Liver (tissue), 3 donors: ENCODE results near the gene RASSF10.

Source experiments
- EGR1 ChIP-seq, 2 donors: IDR thresholded peaks; 2 replicates each; pipeline ENCODE4 v1.6.1; 2016 to 2018; ENCODE audit warnings: antibody characterized with exemption in 2 of 2, low read depth in 2 of 2
- FOXA1 ChIP-seq: IDR thresholded peaks from 2 replicates; pipeline ENCODE4 v1.6.1; 2016; ENCODE audit warnings: antibody characterized with exemption
- GABPA ChIP-seq, 2 donors: IDR thresholded peaks in 1 of 2; conservative IDR thresholded peaks in 1 of 2; 2 replicates each; pipeline ENCODE4 v1.6.1; 2016; ENCODE audit warnings: antibody characterized with exemption in 2 of 2, mild to moderate bottlenecking in 1 of 2, moderate library complexity in 1 of 2
- JUND ChIP-seq, 2 donors: IDR thresholded peaks; 2 replicates each; pipeline ENCODE4 v1.6.1; 2016; ENCODE audit warnings: antibody characterized with exemption in 2 of 2
- RAD21 ChIP-seq, 2 donors: IDR thresholded peaks; 2 replicates each; pipeline ENCODE4 v1.6.1; 2016; ENCODE audit warnings: antibody characterized with exemption in 2 of 2, mild to moderate bottlenecking in 2 of 2
- RXRA ChIP-seq, 2 donors: IDR thresholded peaks; 2 replicates each; pipeline ENCODE4 v1.6.1; 2017 to 2018; ENCODE audit warnings: antibody characterized with exemption in 2 of 2, mild to moderate bottlenecking in 1 of 2
- SP1 ChIP-seq: IDR thresholded peaks from 2 replicates; pipeline ENCODE4 v1.6.1; 2018; ENCODE audit warnings: antibody characterized with exemption, mild to moderate bottlenecking
- TAF1 ChIP-seq: conservative IDR thresholded peaks from 2 replicates; pipeline ENCODE4 v1.6.1; 2016; ENCODE audit warnings: antibody characterized with exemption, mild to moderate bottlenecking
- YY1 ChIP-seq: IDR thresholded peaks from 2 replicates; pipeline ENCODE4 v1.6.1; 2016; ENCODE audit warnings: antibody characterized with exemption, mild to moderate bottlenecking
- TF ChIP-seq, protein P1 (sequence below): fragments of 150-350 bp; IDR thresholded peaks from 2 replicates; pipeline ENCODE4 v1.5.1; 2017; ENCODE audit warnings: improper control_type of control experiment, low read depth, low read length; ENCODE audit not compliant: missing input control
- TF ChIP-seq, protein P2 (sequence below): IDR thresholded peaks from 2 replicates; pipeline ENCODE4 v1.6.1; 2016; ENCODE audit warnings: antibody characterized with exemption
- TF ChIP-seq, protein P3 (sequence below): IDR thresholded peaks from 2 replicates; pipeline ENCODE4 v1.6.1; 2016; ENCODE audit warnings: antibody characterized with exemption
- TF ChIP-seq, protein P4 (sequence below): IDR thresholded peaks from 2 replicates; pipeline ENCODE4 v1.6.1; 2016; ENCODE audit warnings: antibody characterized with exemption, mild to moderate bottlenecking
- TF ChIP-seq, protein P5 (sequence below): IDR thresholded peaks from 2 replicates; pipeline ENCODE4 v1.6.1; 2016; ENCODE audit warnings: antibody characterized with exemption
- donor health status: healthy.
- donor health status: healthy.

DNA sequence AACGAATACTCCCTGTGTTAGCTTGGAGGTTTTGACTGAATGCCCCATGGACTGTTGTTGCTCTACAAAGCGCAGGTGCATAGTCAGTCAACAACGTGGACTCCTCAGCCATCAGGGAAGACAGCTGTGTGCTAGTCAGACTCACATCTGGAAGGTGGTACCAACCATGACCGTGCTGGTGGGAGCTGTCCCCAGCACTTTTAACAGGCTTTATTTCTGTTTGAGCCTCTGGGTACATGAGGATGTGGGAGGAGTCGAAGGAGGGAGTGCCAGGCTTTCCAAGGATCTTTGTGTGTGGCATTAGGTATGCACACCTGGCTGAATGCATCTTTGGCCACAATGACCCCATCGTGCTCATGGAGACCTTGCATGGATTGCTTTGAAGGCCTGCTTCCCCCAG lies 6.6 kb downstream of the RASSF10 start:
- TF ChIP-seq, protein P1, sequence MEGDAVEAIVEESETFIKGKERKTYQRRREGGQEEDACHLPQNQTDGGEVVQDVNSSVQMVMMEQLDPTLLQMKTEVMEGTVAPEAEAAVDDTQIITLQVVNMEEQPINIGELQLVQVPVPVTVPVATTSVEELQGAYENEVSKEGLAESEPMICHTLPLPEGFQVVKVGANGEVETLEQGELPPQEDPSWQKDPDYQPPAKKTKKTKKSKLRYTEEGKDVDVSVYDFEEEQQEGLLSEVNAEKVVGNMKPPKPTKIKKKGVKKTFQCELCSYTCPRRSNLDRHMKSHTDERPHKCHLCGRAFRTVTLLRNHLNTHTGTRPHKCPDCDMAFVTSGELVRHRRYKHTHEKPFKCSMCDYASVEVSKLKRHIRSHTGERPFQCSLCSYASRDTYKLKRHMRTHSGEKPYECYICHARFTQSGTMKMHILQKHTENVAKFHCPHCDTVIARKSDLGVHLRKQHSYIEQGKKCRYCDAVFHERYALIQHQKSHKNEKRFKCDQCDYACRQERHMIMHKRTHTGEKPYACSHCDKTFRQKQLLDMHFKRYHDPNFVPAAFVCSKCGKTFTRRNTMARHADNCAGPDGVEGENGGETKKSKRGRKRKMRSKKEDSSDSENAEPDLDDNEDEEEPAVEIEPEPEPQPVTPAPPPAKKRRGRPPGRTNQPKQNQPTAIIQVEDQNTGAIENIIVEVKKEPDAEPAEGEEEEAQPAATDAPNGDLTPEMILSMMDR = no peak
- TF ChIP-seq SP1 (no peak), EGR1 (IDR thresholded peaks at IDR 0.05; ENCODE audit: low read depth in 2 of 2) (no peak), GABPA (IDR thresholded peaks at IDR 0.05 in 1 of 2, conservative IDR thresholded peaks at IDR 0.05 in 1 of 2) (no peak), FOXA1 (no peak), TAF1 (no peak), YY1 (no peak), RXRA (IDR thresholded peaks at IDR 0.05) (no peak), JUND (IDR thresholded peaks at IDR 0.05) (no peak), RAD21 (IDR thresholded peaks at IDR 0.05) (no peak)
- TF ChIP-seq, protein P2, sequence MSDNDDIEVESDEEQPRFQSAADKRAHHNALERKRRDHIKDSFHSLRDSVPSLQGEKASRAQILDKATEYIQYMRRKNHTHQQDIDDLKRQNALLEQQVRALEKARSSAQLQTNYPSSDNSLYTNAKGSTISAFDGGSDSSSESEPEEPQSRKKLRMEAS = no peak
- TF ChIP-seq, protein P3, sequence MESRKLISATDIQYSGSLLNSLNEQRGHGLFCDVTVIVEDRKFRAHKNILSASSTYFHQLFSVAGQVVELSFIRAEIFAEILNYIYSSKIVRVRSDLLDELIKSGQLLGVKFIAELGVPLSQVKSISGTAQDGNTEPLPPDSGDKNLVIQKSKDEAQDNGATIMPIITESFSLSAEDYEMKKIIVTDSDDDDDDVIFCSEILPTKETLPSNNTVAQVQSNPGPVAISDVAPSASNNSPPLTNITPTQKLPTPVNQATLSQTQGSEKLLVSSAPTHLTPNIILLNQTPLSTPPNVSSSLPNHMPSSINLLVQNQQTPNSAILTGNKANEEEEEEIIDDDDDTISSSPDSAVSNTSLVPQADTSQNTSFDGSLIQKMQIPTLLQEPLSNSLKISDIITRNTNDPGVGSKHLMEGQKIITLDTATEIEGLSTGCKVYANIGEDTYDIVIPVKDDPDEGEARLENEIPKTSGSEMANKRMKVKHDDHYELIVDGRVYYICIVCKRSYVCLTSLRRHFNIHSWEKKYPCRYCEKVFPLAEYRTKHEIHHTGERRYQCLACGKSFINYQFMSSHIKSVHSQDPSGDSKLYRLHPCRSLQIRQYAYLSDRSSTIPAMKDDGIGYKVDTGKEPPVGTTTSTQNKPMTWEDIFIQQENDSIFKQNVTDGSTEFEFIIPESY = no peak
- TF ChIP-seq, protein P4, sequence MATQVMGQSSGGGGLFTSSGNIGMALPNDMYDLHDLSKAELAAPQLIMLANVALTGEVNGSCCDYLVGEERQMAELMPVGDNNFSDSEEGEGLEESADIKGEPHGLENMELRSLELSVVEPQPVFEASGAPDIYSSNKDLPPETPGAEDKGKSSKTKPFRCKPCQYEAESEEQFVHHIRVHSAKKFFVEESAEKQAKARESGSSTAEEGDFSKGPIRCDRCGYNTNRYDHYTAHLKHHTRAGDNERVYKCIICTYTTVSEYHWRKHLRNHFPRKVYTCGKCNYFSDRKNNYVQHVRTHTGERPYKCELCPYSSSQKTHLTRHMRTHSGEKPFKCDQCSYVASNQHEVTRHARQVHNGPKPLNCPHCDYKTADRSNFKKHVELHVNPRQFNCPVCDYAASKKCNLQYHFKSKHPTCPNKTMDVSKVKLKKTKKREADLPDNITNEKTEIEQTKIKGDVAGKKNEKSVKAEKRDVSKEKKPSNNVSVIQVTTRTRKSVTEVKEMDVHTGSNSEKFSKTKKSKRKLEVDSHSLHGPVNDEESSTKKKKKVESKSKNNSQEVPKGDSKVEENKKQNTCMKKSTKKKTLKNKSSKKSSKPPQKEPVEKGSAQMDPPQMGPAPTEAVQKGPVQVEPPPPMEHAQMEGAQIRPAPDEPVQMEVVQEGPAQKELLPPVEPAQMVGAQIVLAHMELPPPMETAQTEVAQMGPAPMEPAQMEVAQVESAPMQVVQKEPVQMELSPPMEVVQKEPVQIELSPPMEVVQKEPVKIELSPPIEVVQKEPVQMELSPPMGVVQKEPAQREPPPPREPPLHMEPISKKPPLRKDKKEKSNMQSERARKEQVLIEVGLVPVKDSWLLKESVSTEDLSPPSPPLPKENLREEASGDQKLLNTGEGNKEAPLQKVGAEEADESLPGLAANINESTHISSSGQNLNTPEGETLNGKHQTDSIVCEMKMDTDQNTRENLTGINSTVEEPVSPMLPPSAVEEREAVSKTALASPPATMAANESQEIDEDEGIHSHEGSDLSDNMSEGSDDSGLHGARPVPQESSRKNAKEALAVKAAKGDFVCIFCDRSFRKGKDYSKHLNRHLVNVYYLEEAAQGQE = no peak
- TF ChIP-seq, protein P5, sequence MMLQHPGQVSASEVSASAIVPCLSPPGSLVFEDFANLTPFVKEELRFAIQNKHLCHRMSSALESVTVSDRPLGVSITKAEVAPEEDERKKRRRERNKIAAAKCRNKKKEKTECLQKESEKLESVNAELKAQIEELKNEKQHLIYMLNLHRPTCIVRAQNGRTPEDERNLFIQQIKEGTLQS = no peak
